ENCODE data around the gene CCDC200. TPM values are rescaled to one million over a fixed set of nuclear protein-coding genes. Genes with fewer than 3 reads are reported as not detected.
"Not testable (repeated sequence)": the region's sequence is repeated elsewhere in the genome, so short reads cannot be mapped to it uniquely, and the experiment has no call there.

The CCDC200 gene
- total RNA-seq, 1 experiment from 2014 or later, result not detected

DNA sequence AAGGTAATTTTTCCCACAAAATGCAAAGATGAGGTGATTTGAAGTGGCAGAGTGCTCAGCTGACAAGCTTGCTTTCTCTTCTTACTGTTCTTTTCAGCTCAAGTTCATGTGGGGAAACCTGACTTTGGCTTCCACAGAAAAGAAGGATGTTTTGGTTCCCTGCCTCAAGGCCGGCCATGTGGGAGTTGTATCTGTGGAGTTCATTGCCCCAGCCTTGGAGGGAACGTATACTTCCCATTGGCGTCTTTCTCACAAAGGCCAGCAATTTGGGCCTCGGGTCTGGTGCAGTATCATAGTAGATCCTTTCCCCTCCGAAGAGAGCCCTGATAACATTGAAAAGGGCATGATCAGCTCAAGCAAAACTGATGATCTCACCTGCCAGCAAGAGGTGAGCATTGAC, 35.2 kb downstream of the CCDC200 start:
- Histone ChIP-seq H3K27ac (ENCODE audit: low read depth, low read length, poor library complexity, severe bottlenecking) (no peak overlapping the region), H3K9me3 (ENCODE audit: low read depth, low read length, poor library complexity, severe bottlenecking) (no peaks in the 10 kb centered on the region), H3K4me3 (ENCODE audit: low read depth, low read length, poor library complexity, severe bottlenecking) (no peak overlapping the region), H3K4me1 (ENCODE audit: insufficient read depth, low read length, poor library complexity, severe bottlenecking) (no peaks in the 10 kb centered on the region), H3K27me3 (replicated peaks; ENCODE audit: insufficient read depth, low read depth, low read length, poor library complexity) (no peaks in the 10 kb centered on the region), H3K36me3 (ENCODE audit: insufficient read depth, low read length, poor library complexity, severe bottlenecking) (peaks cover 48% of the 10 kb centered on the region)
- CTCF ChIA-PET, result no interaction called here
- POLR2A ChIA-PET (ENCODE audit: low non-redundant PET), result no interaction called here
- DNase-seq (ENCODE audit: low spot score), result no peak
- TF ChIP-seq, protein P1, sequence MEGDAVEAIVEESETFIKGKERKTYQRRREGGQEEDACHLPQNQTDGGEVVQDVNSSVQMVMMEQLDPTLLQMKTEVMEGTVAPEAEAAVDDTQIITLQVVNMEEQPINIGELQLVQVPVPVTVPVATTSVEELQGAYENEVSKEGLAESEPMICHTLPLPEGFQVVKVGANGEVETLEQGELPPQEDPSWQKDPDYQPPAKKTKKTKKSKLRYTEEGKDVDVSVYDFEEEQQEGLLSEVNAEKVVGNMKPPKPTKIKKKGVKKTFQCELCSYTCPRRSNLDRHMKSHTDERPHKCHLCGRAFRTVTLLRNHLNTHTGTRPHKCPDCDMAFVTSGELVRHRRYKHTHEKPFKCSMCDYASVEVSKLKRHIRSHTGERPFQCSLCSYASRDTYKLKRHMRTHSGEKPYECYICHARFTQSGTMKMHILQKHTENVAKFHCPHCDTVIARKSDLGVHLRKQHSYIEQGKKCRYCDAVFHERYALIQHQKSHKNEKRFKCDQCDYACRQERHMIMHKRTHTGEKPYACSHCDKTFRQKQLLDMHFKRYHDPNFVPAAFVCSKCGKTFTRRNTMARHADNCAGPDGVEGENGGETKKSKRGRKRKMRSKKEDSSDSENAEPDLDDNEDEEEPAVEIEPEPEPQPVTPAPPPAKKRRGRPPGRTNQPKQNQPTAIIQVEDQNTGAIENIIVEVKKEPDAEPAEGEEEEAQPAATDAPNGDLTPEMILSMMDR (conservative IDR thresholded peaks at IDR 0.05; ENCODE audit: low read depth, low read length), result no peak
- no peak for TF ChIP-seq EZH2 (IDR thresholded peaks at IDR 0.05; ENCODE audit: borderline replicate concordance, low read depth, low read length, poor library complexity, severe bottlenecking)
- intact Hi-C loops (cut with micrococcal nuclease; ENCODE audit: unreplicated experiment), result no loop called here
- BruUV-seq (replicated peaks), result no TSS peak

DNA sequence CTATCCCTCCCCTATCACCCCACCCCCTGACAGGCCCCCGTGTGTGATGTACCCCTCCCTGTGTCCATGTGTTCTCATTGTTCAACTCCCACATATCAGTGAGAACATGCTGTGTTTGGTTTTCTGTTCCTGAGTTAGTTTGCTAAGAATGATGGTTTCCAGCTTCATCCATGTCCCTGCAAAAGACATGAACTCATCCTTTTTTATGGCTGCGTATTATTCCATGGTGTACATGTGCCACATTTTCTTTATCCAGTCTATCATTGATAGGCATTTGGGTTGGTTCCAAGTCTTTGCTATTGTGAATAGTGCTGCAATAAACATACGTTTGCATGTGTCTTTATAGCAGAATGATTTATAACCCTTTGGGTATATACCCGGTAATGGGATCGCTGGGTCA, 41.8 kb downstream of the CCDC200 start:
- BruUV-seq (replicated peaks); DNase-seq (ENCODE audit: low spot score); H3K4me1 ChIP-seq (ENCODE audit: insufficient read depth, low read length, poor library complexity, severe bottlenecking); POLR2A ChIA-PET (ENCODE audit: low non-redundant PET); CTCF ChIA-PET; H3K27ac ChIP-seq (ENCODE audit: low read depth, low read length, poor library complexity, severe bottlenecking); H3K9me3 ChIP-seq (ENCODE audit: low read depth, low read length, poor library complexity, severe bottlenecking); H3K4me3 ChIP-seq (ENCODE audit: low read depth, low read length, poor library complexity, severe bottlenecking); intact Hi-C loops (cut with micrococcal nuclease; ENCODE audit: unreplicated experiment); H3K27me3 ChIP-seq (replicated peaks; ENCODE audit: insufficient read depth, low read depth, low read length, poor library complexity): not testable (repeated sequence)
- peaks cover 20% of the 10 kb centered on the region for H3K36me3 ChIP-seq (ENCODE audit: insufficient read depth, low read length, poor library complexity, severe bottlenecking)

DNA sequence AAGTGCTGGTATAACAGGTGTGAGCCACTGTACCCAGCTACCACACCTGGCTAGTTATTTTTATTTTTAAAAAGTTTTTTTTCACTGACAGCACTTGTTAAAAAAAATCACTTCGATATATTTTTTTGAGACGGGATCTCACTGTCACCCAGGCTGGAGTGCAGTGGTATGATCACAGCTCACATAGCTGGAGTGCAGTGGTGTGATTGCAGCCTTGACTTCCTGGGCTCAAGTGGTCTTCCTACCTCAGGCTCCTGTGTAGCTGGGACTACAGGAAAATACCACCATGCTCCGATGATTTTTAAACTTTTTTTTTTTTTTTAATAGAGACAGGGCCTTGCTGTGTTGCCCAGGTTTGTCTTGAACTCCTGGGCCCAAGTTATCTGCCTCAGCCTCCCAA, 44.5 kb downstream of the CCDC200 start:
- Histone ChIP-seq H3K27me3 (replicated peaks; ENCODE audit: insufficient read depth, low read depth, low read length, poor library complexity) (no peaks in the 10 kb centered on the region), H3K9me3 (ENCODE audit: low read depth, low read length, poor library complexity, severe bottlenecking) (no peaks in the 10 kb centered on the region), H3K27ac (ENCODE audit: low read depth, low read length, poor library complexity, severe bottlenecking) (no peak overlapping the region), H3K4me1 (ENCODE audit: insufficient read depth, low read length, poor library complexity, severe bottlenecking) (no peaks in the 10 kb centered on the region), H3K36me3 (ENCODE audit: insufficient read depth, low read length, poor library complexity, severe bottlenecking) (peaks cover 2% of the 10 kb centered on the region), H3K4me3 (ENCODE audit: low read depth, low read length, poor library complexity, severe bottlenecking) (no peak overlapping the region)
- no TSS peak for BruUV-seq (replicated peaks)
- ChIA-PET CTCF (no interaction called here), POLR2A (ENCODE audit: low non-redundant PET) (no interaction called here)
- intact Hi-C loops (cut with micrococcal nuclease; ENCODE audit: unreplicated experiment), result no loop called here
- TF ChIP-seq, protein P1 (conservative IDR thresholded peaks at IDR 0.05; ENCODE audit: low read depth, low read length), result no peak
- TF ChIP-seq EZH2 (IDR thresholded peaks at IDR 0.05; ENCODE audit: borderline replicate concordance, low read depth, low read length, poor library complexity, severe bottlenecking), result no peak
- DNase-seq (ENCODE audit: low spot score), result no peak

DNA sequence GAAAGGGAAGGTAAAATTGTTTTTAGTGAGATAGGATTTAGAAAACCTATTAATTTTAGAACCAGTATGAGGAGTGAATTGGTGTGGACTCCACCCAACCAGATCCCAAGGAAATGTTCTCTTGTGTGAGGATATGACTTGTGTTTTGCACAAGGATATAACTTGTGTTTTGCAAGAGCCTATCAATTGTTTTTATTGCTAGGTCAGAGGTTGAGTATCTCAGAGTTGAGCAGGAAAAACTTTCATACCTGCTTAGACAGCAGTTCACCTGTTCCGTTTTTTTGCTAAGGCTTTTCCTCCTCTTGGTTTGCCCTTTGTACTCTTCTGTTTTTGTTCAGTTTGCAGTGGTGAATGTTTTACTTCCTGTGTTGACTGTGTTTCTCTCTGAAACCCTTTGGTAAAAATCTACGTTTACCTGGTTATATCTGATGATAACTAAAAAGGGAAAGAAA, 52.3 kb downstream of the CCDC200 start:
- peaks cover 9% of the 10 kb centered on the region for H3K4me1 ChIP-seq (ENCODE audit: insufficient read depth, low read length, poor library complexity, severe bottlenecking)
- DNase-seq (ENCODE audit: low spot score), result no peak
- no TSS peak for BruUV-seq (replicated peaks)
- no peaks in the 10 kb centered on the region for H3K9me3 ChIP-seq (ENCODE audit: low read depth, low read length, poor library complexity, severe bottlenecking)
- CTCF ChIA-PET, result no interaction called here
- H3K27ac ChIP-seq (ENCODE audit: low read depth, low read length, poor library complexity, severe bottlenecking), result no peak overlapping the region
- intact Hi-C loops (cut with micrococcal nuclease; ENCODE audit: unreplicated experiment), result no loop called here
- H3K36me3 ChIP-seq (ENCODE audit: insufficient read depth, low read length, poor library complexity, severe bottlenecking), result peaks cover 3% of the 10 kb centered on the region
- POLR2A ChIA-PET (ENCODE audit: low non-redundant PET), result no interaction called here
- no peak for TF ChIP-seq EZH2 (IDR thresholded peaks at IDR 0.05; ENCODE audit: borderline replicate concordance, low read depth, low read length, poor library complexity, severe bottlenecking)
- TF ChIP-seq, protein P1 (conservative IDR thresholded peaks at IDR 0.05; ENCODE audit: low read depth, low read length), result no peak
- H3K4me3 ChIP-seq (ENCODE audit: low read depth, low read length, poor library complexity, severe bottlenecking), result no peak overlapping the region
- no peaks in the 10 kb centered on the region for H3K27me3 ChIP-seq (replicated peaks; ENCODE audit: insufficient read depth, low read depth, low read length, poor library complexity)
